ENCODE data around the gene FRG2B.
"Not testable (repeated sequence)": the region's sequence is repeated elsewhere in the genome, so short reads cannot be mapped to it uniquely, and the experiment has no call there.

FRG2B gene

DNA sequence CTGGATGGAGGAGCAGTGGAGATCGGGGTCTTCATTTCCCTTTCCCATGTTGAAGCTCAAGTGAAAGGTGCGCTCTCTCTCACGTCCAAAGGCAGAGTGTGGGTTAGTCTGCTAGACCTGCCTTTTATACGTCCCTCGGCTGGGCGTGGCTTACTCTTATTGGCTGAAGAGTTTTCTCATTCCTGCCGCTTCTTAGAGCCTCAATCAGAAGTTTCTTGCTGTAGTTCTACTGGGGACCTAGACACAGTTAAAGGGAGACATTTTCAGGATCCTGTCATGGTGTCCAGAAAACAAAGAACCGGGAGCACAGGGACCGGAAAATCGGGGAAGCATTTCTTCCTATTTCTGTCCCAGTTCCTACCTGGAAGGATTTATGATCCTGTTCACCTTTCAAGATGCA, at the start of gene FRG2B:
TSS of gene FRG2B (minus strand) at position 101 of the 400 bp plus-strand sequence. CDS start at position 48, 53 bp downstream.
- DNase-seq (ENCODE audit: low read depth in 3 of 3), result not testable (repeated sequence)

DNA sequence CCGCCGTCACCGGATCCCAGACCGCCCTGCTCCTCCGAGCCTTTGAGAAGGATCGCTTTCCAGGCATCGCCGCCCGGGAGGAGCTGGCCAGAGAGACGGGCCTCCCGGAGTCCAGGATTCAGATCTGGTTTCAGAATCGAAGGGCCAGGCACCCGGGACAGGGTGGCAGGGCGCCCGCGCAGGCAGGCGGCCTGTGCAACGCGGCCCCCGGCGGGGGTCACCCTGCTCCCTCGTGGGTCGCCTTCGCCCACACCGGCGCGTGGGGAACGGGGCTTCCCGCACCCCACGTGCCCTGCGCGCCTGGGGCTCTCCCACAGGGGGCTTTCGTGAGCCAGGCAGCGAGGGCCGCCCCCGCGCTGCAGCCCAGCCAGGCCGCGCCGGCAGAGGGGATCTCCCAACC, 40.9 kb upstream of the FRG2B start:
- not testable (repeated sequence) for DNase-seq (ENCODE audit: low read depth in 3 of 3)

DNA sequence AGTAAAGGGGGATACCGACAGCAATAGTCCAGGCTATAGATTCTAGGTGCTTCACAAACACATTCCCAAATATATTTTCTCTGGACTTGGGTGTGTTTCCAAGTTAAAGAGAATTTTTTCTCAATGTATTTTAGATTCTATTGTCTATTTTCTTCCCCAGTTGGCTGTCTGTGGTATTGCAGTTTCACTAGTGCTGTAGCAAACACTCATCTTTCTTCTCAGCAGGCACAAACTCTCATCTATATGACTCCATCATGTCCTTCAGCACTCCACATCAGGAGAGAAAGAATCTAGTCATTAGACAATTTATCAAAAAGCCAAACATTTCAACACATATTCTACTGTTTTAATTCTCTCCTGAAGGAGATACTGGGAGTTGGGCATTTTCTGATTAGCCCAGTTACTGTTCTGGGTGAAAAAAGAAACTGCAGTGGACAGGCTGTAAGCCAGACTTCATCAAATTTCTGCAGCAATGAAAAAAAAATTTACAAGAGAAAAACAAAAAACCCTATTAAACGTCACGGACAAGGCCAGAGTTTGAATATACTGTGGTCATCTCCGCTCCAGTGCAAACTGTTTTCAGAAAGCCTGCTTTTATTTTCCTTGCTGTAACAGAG, 37.1 kb upstream of the FRG2B start:
- DNase-seq (ENCODE audit: low read depth in 3 of 3), result not testable (repeated sequence)

- DNase-seq (ENCODE audit: low read depth in 3 of 3), result not testable (repeated sequence)
Observed at GRCh38 chr10:133661122-133661521, 34.5 kb upstream of the FRG2B start.

GRCh38 chr10:133660516-133660915, 33.9 kb upstream of the FRG2B start:
- not testable (repeated sequence) for DNase-seq (ENCODE audit: low read depth in 3 of 3)

- DNase-seq (ENCODE audit: low read depth in 3 of 3), result not testable (repeated sequence)
Observed at GRCh38 chr10:133657276-133657675, 30.7 kb upstream of the FRG2B start.

- not testable (repeated sequence) for DNase-seq (ENCODE audit: low read depth in 3 of 3)
Observed at GRCh38 chr10:133648872-133649455, 22.4 kb upstream of the FRG2B start.

- DNase-seq (ENCODE audit: low read depth in 3 of 3), result not testable (repeated sequence)
Observed at GRCh38 chr10:133647075-133647748, 20.6 kb upstream of the FRG2B start.

GRCh38 chr10:133637846-133638235, 11.2 kb upstream of the FRG2B start:
- not testable (repeated sequence) for DNase-seq (ENCODE audit: low read depth in 3 of 3)

GRCh38 chr10:133637202-133637845, 10.7 kb upstream of the FRG2B start:
- not testable (repeated sequence) for DNase-seq (ENCODE audit: low read depth in 3 of 3)

DNA sequence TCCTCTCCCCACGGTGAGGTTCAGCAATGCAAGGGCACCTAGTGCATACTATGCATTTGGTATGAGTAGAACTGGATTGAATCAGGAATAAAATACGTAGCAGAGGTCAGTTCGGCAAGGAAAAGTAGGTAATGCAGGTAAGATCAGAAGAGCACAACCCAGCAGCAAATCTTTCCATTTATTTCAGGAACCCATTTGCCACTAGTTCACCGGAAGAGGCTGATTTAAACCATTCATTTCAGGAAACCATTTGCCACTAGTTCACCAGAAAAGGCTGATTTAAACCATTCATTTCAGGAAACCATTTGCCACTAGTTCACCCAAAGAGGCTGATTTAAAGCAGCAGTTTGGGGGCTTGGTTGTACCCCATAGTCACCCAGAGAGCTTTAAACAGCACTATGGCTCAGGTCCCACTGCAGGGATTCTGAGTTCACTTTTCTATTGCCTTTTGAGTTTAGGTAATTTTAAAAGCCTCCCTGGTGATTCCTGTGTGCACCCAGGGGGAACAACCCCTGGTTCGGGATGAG, 4.2 kb upstream of the FRG2B start:
- DNase-seq (ENCODE audit: low read depth in 3 of 3), result not testable (repeated sequence)

GRCh38 chr10:133622544-133622943, 4.1 kb downstream of the FRG2B start:
- not testable (repeated sequence) for DNase-seq (ENCODE audit: low read depth in 3 of 3)

GRCh38 chr10:133618851-133619250, 7.7 kb downstream of the FRG2B start:
- no peak for DNase-seq (ENCODE audit: low read depth in 3 of 3)

DNA sequence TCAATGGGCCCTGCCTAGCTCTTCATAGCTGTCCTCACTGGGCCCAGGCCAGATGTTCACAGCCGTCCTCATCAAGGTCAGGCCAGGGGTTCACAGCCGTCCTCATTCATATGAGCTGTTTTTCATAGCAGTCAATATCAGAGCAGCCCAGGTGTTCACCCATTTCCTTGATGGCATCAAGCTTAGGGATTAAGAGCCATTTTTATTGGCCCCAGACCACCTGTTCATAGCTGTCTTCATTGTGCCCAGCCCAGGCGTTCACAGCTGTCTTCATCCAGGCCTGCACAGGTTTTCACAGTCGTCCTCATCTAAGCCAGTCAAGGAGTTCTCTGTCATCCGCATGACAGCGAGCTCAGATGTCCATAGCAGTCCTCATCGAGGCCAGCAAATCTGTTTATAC, 9.4 kb downstream of the FRG2B start:
- no peak for DNase-seq (ENCODE audit: low read depth in 3 of 3)

- DNase-seq (ENCODE audit: low read depth in 3 of 3), result no peak
Observed at GRCh38 chr10:133616371-133617130, 10.0 kb downstream of the FRG2B start.

DNA sequence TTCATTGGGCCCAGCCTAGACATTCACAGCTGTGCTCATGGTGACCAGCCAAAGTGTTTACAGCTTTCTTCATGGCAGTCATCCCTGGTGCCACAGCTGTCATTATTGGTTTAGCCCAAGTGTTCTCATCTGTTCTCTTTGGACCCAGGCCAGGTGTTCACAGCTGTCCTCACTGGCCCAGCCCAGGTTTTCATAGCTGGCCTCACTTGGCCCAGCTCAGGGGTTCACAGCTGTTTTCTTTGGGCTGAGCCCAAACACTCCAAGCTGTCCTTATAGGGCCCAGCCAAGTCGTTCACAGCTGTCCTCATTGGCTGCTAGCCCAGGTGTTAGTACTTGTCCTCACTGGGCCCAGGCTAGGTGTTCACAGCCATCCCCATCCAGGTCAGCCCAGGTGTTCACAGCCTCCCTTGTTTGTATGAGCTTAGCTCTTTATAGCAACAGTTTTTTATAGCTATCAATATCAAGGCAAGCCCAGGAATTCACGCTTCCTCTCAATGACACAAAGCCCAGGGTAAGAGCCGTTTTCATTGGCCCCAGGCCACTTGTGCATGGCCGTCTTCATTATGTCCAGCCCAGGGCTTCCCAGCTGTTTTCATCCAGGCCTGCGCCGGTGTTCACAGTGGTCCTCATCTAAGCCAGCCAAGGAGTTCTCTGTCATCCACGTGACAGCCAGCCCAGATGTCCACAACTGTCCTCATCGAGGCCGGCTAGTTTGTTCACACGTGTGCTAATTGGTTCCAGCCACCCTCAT, 11.6 kb downstream of the FRG2B start:
- no peak for DNase-seq (ENCODE audit: low read depth in 3 of 3)

GRCh38 chr10:133613699-133614098, 12.9 kb downstream of the FRG2B start:
- DNase-seq (ENCODE audit: low read depth in 3 of 3), result no peak

DNA sequence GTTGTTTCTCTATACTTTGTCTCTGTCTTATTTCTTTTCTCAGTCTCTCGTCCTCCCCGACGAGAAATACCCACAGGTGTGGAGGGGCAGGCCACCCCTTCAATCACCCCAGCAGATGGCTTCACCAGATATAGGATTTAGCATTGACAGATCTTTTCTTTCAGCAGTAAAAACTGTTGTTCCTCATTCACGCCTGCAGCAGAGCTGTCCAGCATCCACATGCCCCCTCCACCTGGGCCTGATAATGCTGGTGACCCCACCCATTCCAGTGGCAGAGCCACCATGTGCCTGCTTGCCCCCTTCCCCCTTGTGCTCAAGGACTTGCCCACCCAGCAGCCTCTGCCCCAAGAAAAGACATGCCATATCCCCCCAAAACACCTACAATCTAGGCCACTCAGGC, 15.5 kb downstream of the FRG2B start:
- DNase-seq (ENCODE audit: low read depth in 3 of 3), result no peak

DNA sequence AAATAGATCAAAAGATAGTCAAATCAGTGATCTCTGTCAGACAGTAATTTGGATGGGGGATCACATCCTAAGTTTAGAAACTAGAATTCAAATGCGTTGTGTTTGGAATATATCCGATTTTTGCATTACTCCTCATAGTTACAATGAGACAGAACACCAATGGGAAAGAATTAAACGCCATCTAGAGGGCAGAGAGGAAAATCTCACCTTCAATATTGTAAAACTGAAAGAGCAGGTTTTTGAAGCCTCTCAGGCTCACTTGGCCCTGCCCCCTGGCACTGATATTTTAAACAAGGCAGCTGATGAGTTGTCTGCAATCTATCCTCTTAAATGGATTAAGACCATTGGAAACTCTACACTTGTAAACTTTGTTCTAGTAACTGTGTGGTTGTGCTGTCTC, 17.7 kb downstream of the FRG2B start:
- DNase-seq (ENCODE audit: low read depth in 3 of 3), result no peak

DNA sequence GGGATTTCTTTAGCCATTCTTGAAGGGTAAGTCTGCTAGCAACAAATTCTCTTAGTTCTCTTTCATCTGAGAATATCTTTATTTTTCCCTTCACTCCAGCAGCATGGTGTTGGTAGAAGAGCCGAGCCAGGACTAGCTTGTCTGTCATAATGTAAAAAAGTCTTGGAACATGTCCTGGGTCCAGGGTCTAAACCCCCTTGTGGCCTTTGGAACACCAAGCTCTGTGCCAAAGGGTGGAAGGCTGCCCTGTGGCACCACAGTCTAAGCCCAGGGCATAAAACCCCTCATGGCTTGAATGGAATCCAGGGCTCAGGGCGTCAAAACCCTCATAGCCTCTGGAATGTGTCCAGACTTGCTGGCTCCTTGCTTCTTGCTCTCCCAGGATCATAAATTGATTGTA, 23.2 kb downstream of the FRG2B start:
- DNase-seq (ENCODE audit: low read depth in 3 of 3), result not testable (repeated sequence)

- DNase-seq (ENCODE audit: low read depth in 3 of 3), result no peak
Observed at GRCh38 chr10:133600657-133601056, 25.9 kb downstream of the FRG2B start.

Data from stimulated activated CD4-positive, alpha-beta T cell treated with anti-CD3 and anti-CD28 coated beads, TNF-alpha, amount 100 ng/mL, for 4 hours (primary cell).